GM19397 (cell line): ENCODE measurements around the gene JTB.
A peak's percentile ranks its signal among the peaks of the same experiment; 100 is the strongest.
"Not testable (repeated sequence)": the region's sequence is repeated elsewhere in the genome, so short reads cannot be mapped to it uniquely, and the experiment has no call there.

Experiments used
- ATAC-seq: cut with Tn5 transposase; IDR thresholded peaks from one replicate; pipeline ENCODE4 v1.9.1; 2021; ENCODE audit warnings: mild to moderate bottlenecking, moderate library complexity; ENCODE audit not compliant: unreplicated experiment

The JTB gene

DNA sequence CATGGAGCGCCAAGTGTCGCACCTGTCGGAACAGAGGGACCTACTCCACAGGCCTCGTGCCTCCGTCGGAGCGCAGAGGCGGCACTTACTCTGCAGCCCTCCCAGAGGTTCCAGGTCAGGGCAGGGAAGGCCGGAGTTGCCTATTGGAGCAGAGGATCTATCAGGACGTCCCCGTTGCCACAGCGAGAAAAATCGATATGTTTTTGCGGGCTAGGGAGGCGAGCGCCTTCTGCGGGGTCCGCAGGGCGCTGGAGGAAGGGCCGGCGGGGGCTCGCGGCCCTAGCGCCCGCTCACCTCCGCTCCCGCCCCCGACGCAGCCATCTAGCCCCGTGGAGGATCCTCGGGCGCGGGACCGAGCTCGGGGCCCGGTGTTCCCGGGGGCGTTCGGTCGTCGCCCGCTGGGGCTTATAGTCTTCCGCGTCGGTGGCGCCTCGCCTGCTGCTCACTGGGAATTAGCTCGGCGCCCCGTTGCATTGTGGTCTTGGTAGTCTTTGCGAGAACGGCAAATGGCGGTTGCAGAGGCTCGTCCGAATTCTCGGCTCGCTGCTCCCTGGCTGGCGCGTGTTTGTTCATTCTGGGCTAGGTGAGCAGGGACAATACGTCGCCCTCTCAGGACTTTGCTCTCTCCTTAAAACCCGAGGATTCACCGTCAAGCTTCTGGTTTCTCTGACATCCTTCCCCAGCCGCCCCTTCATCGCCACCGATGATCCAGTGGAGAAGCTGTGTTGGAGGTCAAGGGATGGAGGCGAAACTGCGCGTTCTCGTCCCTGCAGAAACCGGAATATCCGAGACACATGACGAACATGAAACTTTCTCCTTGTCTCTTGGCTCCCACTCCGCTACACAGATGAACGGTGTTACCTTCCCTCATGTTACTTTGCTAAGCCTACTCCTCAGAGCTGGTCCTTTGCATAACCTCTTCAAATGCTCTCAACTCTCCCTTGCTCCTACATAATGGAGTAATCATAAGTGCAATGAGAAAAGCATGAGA lies at the start of gene JTB:
TSS of gene JTB (minus strand) at position 425 of the 991 bp plus-strand sequence. CDS start at position 3, 422 bp downstream.
- peak; percentile 79 for ATAC-seq

DNA sequence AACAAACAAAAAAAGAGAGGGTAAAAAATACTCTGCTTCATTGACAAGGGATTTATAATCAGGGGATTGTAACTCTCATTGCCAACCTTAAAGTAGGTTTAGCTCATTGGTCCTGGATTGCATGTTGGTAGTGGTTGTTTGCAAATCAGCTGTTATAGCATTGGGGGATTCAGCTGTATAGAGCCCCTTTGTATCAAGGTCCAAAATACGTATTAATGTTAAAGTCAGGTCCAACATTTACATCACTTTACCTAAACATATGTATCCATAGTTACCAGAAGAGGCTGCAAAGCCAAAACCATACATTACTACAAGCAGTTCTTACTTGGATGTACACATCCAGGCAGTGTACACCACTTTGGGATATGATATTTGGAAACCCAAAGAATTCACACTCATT lies 42.5 kb upstream of the JTB start:
- ATAC-seq = no peak

DNA sequence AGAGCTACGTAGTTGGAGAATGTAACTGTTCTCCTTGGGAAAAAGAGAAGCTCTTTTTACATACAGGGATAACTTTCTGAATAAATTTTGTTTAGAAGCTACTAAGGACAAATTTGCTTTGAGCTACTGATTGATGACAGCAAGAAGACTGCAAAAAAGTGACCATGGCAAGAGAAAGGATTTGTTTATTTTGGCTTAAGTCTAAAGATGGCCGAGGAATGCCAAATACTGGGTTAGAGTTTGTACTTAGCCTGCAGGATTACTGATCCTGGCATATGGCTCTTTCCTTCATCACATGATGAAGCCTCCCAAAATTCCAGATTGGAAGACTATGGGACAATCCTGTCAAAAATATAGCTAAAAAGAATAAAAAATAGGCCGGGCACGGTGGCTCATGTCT lies 41.8 kb upstream of the JTB start:
- ATAC-seq = no peak

DNA sequence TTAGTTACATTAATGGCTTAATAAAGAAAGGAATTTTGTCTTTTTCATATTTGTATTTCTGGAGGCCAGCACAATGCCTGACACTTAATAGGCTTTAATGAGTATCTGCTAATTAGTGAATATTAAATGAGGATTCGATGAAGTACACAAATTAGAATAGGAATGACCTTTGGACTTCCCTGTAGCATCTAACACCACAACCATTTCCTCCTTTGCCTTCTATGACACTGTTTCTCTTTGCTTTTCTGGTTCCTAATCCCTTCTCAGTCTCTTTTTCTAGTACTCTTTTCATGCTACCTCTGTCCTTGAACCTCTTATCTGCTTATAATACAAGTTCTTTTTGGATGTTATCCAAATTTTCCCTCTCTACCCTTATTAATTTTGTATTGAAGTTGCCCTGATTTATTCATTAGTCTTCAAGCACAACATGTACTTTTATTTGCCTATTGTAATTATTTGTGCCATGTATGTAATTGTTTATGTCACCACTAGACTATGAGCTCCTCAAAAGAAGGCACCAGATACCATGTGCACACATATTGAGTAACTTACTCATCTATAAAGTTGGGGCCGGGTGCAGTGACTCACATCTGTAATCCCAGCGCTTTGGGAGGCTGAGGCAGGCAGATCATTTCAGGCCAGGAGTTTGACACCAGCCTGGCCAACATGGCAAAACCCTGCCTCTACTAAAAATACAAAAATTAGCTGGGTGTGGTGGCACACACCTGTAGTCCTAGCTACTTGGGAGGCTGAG lies 36.9 kb upstream of the JTB start:
- ATAC-seq = no peak

DNA sequence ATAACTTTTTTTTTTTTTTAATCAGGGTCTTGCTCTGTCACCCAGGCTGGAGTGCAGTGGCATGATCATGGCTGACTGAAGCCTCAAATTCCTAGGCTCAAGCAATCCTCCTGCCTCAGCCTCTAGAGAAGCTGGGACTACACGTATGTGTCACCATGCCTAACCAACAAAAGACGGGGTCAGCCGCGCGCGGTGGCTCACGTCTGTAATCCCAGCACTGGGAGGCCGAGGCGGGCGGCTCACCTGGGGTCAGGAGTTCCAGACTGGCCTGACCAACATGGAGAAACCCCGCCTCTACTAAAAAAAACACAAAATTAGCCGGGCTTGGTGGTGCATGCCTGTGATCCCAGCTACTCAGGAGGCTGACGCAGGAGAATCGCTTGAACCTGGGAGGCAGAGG lies 35.1 kb upstream of the JTB start:
- ATAC-seq = not testable (repeated sequence)

DNA sequence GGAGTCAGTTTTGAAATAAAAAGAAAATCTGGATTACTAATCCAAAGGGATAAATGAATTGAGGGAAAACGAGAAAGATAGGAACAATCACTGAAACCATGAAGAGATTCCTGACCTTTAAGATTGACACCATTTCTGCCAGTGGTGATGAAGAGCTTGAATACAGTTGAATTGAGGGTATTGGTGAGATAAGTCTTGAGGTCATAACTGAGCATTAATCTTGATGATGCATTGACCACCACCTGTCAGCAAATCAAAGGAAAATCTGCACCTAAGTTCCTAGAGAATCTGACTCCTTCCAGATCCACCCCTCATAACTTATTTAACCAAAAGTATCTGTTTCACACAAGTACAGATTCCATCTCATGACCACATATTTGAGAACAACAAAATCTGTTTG lies 34.7 kb upstream of the JTB start:
- ATAC-seq = no peak

DNA sequence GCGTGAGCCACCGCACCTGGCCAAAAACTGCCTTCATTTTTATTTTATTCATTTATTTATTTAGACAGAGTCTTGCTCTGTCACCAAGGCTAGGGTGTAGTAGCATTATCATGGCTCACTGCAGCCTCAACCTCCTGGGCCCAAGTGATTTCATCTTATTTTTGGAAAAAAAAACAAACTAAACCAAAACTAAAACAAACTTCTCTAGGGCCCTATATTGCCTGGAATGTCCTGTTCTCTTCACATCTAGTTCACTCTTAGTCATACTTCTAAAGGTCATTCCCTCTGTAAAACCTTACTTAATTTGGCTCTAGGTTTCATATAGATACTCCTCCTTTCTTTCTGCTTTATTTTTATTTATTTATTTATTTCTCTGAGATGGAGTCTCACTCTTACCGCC lies 28.7 kb upstream of the JTB start:
- no peak for ATAC-seq

DNA sequence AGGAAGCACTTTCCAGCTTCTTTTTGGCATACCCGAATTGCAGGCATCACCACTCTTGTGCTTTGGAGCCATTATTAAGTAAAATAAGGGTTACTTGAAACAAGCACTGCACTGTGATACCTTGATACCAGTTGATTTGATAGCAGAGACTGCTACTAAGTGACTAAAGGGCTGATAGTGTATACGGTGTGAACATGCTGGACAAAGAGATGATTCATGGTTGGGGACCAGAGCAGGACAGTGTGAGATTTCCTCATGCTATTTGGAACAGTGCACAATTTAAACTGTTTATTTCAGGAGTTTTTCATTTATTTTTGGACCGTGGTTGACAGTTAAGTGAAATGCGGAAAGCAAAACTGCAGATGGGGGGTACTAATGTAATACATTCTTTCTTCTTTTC lies 22.9 kb upstream of the JTB start:
- ATAC-seq = no peak

DNA sequence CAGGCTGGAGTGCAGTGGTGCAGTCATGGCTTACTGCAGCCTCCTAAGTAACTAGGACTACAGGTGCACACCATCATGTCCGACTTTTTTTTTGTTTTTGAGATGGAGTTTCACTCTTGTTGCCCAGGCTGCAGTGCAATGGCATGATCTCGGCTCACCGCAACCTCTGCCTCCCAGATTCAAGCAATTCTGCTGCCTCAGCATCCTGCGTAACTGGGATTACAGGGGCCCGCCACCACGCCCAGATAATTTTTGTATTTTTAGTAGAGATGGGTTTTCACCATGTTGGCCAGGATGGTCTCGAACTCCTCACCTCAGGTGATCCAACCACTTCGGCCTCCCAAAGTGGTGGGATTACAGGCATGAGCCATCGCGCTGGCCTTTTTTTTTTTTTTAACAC lies 19.4 kb upstream of the JTB start:
- ATAC-seq = not testable (repeated sequence)

DNA sequence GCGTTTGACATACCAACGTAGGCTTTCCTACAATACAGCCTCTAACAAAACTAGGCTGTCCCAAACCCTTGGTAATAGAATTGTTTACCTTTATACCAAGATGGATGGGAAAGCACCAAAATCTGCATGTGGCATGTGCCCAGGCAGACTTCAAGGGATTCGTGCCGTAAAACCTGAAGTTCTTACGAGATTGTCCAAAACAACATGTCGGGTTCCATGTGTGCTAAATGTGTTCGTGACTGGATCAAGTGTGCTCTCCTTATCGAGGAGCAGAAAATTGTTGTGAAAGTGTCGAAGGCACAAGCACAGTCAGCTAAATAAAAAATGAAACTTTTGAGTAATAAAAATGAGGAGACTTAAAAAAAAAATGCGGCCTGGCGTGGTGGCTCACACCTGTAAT lies 18.2 kb upstream of the JTB start:
- no peak for ATAC-seq

DNA sequence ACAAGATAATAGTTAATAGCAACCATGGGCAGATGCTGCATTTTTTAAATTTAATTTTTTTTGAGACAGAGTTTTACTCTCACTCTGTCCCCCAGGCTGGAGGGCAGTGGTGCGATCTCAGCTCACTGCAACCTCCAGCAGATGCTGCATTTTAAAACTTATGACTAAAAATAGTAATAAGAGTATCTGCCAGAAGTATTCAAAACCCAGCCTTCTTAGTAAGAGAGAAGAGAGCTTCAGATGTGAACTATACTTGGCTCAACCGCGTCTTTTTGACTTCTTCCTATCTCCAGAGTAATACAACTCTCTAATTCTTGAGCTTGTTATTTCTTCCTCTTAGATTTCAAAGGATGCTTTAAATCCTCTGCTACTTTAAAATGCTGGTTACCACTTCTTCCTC lies 17.7 kb upstream of the JTB start:
- no peak for ATAC-seq

DNA sequence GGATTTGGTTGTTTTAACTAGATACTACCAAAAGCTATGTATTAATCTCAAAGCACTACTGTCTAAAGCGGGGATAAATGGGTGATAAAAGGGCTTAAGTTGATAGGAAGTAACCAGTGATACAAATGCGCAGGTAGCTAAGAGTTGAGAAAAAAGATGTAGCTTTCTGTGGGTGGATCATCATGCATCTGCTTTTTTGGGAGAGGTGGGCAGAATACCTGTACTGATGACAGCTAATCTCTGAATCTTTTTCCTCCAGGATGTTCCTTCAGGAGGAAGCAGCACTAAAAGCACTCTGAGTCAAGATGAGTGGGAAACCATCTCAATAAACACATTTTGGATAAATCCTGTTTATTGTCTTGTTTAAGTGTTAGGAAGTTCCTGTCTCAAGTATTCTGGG lies 14.3 kb upstream of the JTB start:
- no peak for ATAC-seq

DNA sequence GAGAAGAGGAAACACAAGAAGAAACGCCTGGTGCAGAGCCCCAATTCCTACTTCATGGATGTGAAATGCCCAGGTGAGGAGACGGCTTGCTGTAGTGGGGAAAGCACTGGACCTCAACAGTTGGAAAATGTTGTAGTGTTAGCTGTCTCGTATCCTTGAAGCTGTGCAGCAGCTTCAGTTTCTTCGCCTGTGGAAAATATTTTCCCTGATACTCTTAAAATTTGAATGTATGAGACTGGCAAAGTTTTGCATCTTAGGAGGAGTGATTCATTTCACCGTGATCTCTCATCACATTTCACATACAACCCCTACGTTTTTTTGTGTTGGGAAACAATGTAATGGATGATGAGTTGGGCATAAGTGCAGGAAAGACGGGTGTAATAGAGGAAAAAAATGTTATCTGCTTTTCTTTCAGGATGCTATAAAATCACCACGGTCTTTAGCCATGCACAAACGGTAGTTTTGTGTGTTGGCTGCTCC lies 13.7 kb upstream of the JTB start:
- no peak for ATAC-seq

DNA sequence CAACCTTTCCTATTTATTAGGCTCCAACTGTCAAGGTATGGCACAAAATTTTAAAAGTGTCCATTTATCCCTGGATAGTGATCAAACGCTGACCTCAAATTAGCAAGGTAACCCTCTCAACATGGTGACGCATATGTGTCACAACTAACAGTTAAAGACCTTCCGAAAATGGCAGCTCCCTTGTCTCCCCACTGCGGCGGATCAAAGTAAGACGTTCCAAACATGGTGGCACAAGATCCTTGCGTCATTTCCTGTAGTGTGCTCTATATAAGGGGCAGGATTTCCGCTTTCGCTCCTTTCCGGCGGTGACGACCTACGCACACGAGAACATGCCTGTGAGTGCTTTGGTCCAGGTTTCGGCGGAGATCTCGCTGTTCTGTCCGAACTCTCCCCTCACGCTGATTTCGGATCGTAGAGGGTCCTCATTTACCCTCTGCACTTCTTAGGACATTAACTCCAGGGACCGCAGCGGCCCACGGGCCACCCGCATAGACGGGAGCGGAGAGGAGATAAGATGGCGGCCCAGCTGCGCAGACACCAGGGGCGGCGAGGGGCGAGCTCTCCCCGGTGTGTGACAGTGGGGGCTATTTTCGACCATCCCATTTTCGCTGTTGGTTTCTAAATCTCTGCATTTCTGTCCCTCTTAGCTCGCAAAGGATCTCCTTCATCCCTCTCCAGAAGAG lies 13.1 kb upstream of the JTB start, which contains the start of gene RPS27:
TSS of gene RPS27 (plus strand) at position 295 of the 683 bp plus-strand sequence. CDS start at position 330, 35 bp downstream.
- peak; percentile 65 for ATAC-seq

DNA sequence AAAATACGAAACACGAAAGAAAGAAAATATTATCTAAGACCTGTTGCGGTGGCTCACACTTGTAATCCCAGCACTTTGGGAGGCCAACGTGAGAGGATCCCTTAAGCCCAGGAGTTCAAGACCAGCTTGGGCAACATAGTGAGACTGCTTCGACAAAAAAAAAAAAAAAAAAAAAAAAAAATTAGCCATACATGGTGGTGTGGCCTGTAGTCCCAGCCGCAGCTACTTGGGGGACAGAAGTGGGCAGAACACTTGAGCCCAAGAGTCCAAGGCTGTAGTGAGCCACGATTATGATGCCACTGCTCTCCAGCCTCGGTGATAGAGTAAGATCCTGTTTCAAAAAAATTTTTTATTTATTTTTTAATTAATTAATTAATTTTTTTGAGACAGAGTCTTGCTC lies 10.1 kb upstream of the JTB start:
- no peak for ATAC-seq

DNA sequence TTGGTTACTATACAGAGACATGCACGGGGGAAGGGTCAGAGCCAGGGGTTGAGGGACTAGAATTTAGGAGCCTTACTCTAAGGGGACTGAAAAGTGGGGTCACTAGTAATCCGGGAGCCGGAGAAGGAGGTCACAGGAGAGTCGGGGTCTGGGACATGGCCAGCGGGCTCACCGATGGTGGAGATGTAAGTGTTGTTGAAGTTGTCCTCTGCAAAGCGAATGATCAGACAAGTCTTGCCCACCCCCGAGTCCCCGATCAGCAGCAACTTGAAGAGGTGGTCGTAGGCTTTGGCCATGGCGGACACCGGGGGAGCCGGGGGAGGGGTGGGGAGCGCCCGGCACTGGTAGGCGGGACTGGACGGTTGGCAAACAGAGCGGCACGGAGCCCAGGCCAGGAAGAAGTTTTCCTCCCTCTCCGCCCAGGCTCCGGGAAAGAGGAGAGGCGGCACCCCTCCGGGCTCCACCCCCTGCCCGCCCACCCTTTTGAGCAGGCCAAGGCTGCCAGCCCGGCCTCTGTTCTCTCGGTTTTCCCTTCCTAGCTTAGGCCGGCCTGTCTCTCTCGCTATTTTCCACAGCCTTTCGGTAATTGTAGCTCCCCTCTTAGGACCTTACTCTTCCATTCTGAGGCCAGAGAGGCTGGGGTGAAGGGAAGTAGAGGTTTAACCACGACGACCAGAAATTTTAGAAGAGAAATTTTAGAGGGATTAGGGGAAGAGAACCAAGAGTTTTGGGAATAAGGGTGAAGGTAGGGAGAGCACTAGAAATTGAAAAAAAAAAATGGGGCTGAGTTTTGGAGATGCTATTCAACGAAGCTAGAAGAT lies 8.7 kb upstream of the JTB start, which contains the start of gene RAB13:
TSS of gene RAB13 (minus strand) at position 399 of the 821 bp plus-strand sequence. CDS start at position 296, 103 bp downstream.
- no peak for ATAC-seq

DNA sequence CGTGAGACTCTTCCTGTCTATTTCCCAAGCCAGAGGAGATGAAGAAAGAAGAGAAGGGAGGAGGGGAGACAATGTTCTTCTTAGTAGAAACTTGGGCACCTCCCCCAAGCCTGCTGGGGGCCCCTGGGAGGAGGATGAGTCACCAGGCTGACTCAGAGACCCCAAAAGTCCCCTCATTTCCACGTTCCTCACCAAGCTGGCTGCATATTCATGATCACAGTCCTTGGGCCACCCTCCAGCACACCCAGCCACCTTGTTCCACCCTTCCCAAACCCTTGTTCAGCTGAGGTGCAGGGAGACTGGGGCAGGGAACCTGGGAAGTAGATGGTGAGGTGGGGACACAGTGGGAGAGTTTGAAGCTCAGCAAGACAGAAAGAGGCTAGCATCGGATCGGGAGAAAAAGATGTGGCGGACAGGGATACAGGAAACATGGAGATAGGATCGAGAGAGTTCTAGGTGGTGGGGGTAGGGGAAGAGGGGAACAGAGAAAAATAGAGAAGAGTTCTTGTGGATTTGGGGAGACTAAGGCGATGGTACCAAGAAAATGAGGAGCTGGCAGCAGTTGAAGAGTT lies 8.0 kb upstream of the JTB start:
- no peak for ATAC-seq

DNA sequence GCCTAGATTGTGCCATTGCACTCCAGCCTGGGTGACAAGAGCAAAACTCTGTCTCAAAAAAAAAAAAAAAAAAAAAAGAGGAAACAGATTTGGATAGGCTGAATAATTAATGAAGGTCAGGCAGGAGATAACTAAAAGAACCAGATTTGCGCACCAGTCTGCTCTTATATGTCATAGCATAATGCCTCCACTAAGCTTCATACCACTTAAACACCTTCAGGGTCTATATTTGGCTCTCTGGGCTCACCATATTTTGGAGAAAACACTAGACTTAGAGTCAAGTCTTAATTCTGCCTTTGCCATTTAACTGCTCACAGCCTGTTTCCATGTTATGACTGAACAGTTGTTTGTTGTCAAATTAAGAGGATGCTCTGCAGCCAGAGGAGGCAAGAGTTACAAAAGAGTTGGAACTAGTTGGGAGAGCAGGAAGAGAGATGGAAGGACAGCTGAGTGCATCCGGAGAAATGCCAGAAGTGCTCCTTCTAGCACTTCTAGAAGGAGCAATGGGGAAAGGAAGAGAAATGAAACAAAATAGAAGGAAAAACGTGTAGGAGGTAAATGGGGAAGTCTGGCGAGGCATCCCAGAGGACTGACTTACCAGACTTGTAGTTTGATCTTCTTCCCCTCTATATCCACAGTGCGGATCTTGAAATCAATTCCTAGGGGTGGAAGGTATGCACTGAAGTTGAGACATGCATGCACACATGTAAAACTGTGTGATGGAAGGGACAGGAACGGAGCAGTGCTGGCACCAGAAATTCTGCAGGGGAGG lies 6.8 kb upstream of the JTB start:
- ATAC-seq = no peak

DNA sequence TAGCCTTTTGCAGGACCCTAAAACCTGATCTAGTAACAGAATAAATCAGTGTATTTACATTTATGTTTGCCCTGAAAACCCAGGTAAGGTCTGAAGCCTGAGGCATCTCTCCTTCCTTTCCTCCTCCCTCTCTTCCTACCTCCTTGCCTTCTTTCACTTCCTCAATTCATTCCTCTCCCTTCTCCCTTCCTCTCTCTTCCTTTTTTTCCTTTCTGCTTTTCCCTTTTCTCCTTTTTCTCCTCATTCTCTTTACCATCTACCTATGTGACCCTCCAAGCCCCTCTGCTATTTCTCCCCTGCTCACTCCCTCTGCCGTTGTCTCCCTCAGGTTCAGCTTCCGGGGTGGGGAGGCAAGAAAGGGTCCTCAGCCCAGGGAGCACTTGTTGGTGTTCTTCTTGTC lies 4.3 kb upstream of the JTB start:
- not testable (repeated sequence) for ATAC-seq
